ENCODE measurements around the gene BCL2L2. TPM values are rescaled to one million over a fixed set of nuclear protein-coding genes. Genes with fewer than 3 reads are reported as not detected.

Gene BCL2L2
- total RNA-seq, 1 experiment from 2014 or later = 21.3 TPM

DNA sequence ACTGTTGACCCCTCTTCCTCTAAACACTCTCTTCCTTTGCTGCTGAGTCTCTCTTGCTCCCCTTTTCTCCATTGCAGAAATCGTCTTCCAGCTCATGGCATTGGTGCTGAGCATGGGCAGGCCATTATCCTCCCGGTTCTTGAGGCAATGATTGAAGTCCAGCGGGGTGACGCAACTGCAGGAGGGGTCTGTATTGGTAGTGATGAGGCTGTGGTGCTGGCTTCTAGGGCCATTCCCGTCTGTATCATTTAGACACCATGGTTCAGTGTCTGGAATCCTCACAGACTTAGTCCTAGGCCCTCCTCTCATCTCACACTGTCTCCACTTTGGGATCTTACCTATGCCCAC is 46.8 kb downstream of the BCL2L2 start:
- CTCF ChIA-PET = no interaction called here
- intact Hi-C loops (cut with micrococcal nuclease; ENCODE audit: unreplicated experiment) = no loop called here
- Mint-ChIP-seq H3K9me3 (ENCODE audit: low read depth, unreplicated experiment) (peaks cover 3% of the 10 kb centered on the region), H3K27ac (ENCODE audit: unreplicated experiment) (no peak overlapping the region), H3K36me3 (ENCODE audit: insufficient read depth, unreplicated experiment) (no peaks in the 10 kb centered on the region), H3K27me3 (ENCODE audit: unreplicated experiment) (peaks cover 85% of the 10 kb centered on the region), H3K4me3 (ENCODE audit: low read depth, unreplicated experiment) (no peak overlapping the region), H3K4me1 (ENCODE audit: low read depth, unreplicated experiment) (no peaks in the 10 kb centered on the region)
- BruUV-seq (replicated peaks) = no TSS peak
- TF ChIP-seq CTCF (IDR thresholded peaks at IDR 0.05; ENCODE audit: unreplicated experiment) = no peak
- DNase-seq = no peak

- CTCF ChIA-PET = no interaction called here
Measured at GRCh38 chr14:23354990-23355389, 48.4 kb downstream of the BCL2L2 start.

DNA sequence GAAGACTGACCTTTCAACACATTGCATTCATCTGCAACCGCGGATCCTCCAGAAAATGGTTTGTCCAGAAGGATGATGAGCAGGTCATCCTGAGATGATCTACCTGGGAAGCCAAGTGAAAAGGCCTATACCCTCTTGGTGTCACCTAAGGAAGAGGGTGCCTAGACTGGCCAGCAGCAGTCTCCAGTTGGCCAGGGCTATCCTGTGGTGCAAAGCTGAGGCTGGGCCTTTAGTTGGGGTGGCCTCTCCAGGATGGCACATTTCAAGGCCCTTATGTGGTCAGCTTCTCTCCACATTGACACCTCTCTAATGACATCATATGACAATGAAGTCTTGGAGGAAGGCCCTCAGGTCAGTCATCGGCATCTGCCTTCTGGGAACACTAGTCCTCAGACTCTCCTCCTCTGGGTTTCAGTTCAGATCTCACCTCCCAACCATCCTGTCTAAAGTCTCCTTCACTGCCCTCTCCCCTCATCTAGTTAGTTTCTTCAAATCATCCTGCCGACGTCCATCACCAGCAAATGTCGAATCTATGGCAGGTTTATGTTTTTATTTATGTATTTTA is 49.3 kb downstream of the BCL2L2 start:
- CTCF ChIA-PET = no interaction called here
- no peak for DNase-seq
- TF ChIP-seq CTCF (IDR thresholded peaks at IDR 0.05; ENCODE audit: unreplicated experiment) = no peak
- no peak overlapping the region for H3K4me3 Mint-ChIP-seq (ENCODE audit: low read depth, unreplicated experiment)
- no peaks in the 10 kb centered on the region for H3K36me3 Mint-ChIP-seq (ENCODE audit: insufficient read depth, unreplicated experiment)
- peaks cover 82% of the 10 kb centered on the region for H3K27me3 Mint-ChIP-seq (ENCODE audit: unreplicated experiment)
- no TSS peak for BruUV-seq (replicated peaks)
- H3K4me1 Mint-ChIP-seq (ENCODE audit: low read depth, unreplicated experiment) = no peaks in the 10 kb centered on the region
- intact Hi-C loops (cut with micrococcal nuclease; ENCODE audit: unreplicated experiment) = no loop called here
- H3K27ac Mint-ChIP-seq (ENCODE audit: unreplicated experiment) = no peak overlapping the region
- peaks cover 3% of the 10 kb centered on the region for H3K9me3 Mint-ChIP-seq (ENCODE audit: low read depth, unreplicated experiment)

More at GRCh38 chr14:23354990-23355389, 48.4 kb downstream of the BCL2L2 start:
- H3K9me3 Mint-ChIP-seq (ENCODE audit: low read depth, unreplicated experiment) = peaks cover 3% of the 10 kb centered on the region
- H3K4me1 Mint-ChIP-seq (ENCODE audit: low read depth, unreplicated experiment) = no peaks in the 10 kb centered on the region
- intact Hi-C loops (cut with micrococcal nuclease; ENCODE audit: unreplicated experiment) = no loop called here
- no peak overlapping the region for H3K4me3 Mint-ChIP-seq (ENCODE audit: low read depth, unreplicated experiment)
- no peak for TF ChIP-seq CTCF (IDR thresholded peaks at IDR 0.05; ENCODE audit: unreplicated experiment)
- DNase-seq = no peak
- no peaks in the 10 kb centered on the region for H3K36me3 Mint-ChIP-seq (ENCODE audit: insufficient read depth, unreplicated experiment)
- H3K27me3 Mint-ChIP-seq (ENCODE audit: unreplicated experiment) = peaks cover 82% of the 10 kb centered on the region
- BruUV-seq (replicated peaks) = no TSS peak
- no peak overlapping the region for H3K27ac Mint-ChIP-seq (ENCODE audit: unreplicated experiment)

- CTCF ChIA-PET = no interaction called here
- no peak for TF ChIP-seq CTCF (IDR thresholded peaks at IDR 0.05; ENCODE audit: unreplicated experiment)
Measured at GRCh38 chr14:23356662-23357061, 50.0 kb downstream of the BCL2L2 start.

More at GRCh38 chr14:23356662-23357061, 50.0 kb downstream of the BCL2L2 start:
- no peaks in the 10 kb centered on the region for H3K9me3 Mint-ChIP-seq (ENCODE audit: low read depth, unreplicated experiment)
- intact Hi-C loops (cut with micrococcal nuclease; ENCODE audit: unreplicated experiment) = no loop called here
- H3K36me3 Mint-ChIP-seq (ENCODE audit: insufficient read depth, unreplicated experiment) = no peaks in the 10 kb centered on the region
- no peaks in the 10 kb centered on the region for H3K4me1 Mint-ChIP-seq (ENCODE audit: low read depth, unreplicated experiment)
- H3K4me3 Mint-ChIP-seq (ENCODE audit: low read depth, unreplicated experiment) = no peak overlapping the region
- no peak for DNase-seq
- BruUV-seq (replicated peaks) = no TSS peak
- H3K27me3 Mint-ChIP-seq (ENCODE audit: unreplicated experiment) = peaks cover 82% of the 10 kb centered on the region
- no peak overlapping the region for H3K27ac Mint-ChIP-seq (ENCODE audit: unreplicated experiment)
